GM18526 (cell line): Measurements from ENCODE around the gene PSMD3.

ENCODE experiments used
- POLR2A ChIP-seq: IDR thresholded peaks from 3 replicates; pipeline ENCODE4 v1.6.1; 2011; ENCODE audit not compliant: insufficient read length; ENCODE audit errors: extremely low read depth

PSMD3 gene

GRCh38 chr17:39980351-39981206 lies at the start of gene PSMD3:
TSS of gene PSMD3 (plus strand) at chr17:39980807. CDS start at chr17:39980971, 164 bp downstream.
- TF ChIP-seq POLR2A, result peak; percentile 63

- TF ChIP-seq POLR2A, result no peak
These were observed 46.7 kb upstream of the PSMD3 start for GRCh38 chr17:39933912-39934311.

GRCh38 chr17:39934324-39934723 lies 46.3 kb upstream of the PSMD3 start:
- TF ChIP-seq POLR2A, result no peak

- TF ChIP-seq POLR2A, result no peak
These were observed 44.7 kb upstream of the PSMD3 start for GRCh38 chr17:39935909-39936308.

- TF ChIP-seq POLR2A, result no peak
These were observed 43.2 kb upstream of the PSMD3 start for GRCh38 chr17:39937447-39937846.

- no peak for TF ChIP-seq POLR2A
These were observed 42.3 kb upstream of the PSMD3 start for GRCh38 chr17:39938140-39938869.

- no peak for TF ChIP-seq POLR2A
These were observed 41.5 kb upstream of the PSMD3 start for GRCh38 chr17:39939106-39939505.

GRCh38 chr17:39939588-39940419 lies 40.8 kb upstream of the PSMD3 start:
- no peak for TF ChIP-seq POLR2A

GRCh38 chr17:39943702-39944392 lies 36.8 kb upstream of the PSMD3 start:
- TF ChIP-seq POLR2A, result no peak

GRCh38 chr17:39944393-39944711 lies 36.3 kb upstream of the PSMD3 start:
- no peak for TF ChIP-seq POLR2A

GRCh38 chr17:39946551-39947330 lies 33.9 kb upstream of the PSMD3 start:
- TF ChIP-seq POLR2A, result no peak

GRCh38 chr17:39949028-39949427 lies 31.6 kb upstream of the PSMD3 start:
- no peak for TF ChIP-seq POLR2A

GRCh38 chr17:39950871-39951348 lies 29.7 kb upstream of the PSMD3 start:
- TF ChIP-seq POLR2A, result no peak
